Measurements from ENCODE around the gene ZKSCAN8. TPM values are rescaled to one million over a fixed set of nuclear protein-coding genes. Genes with fewer than 3 reads are reported as not detected.

Gene ZKSCAN8
- total and polyA plus RNA-seq, 2 donors (not counting 1 experiment from before 2014, with no cell fraction given) = 10.9 to 52.8 TPM

GRCh38 chr6:28158318-28158717 is 16.6 kb downstream of the ZKSCAN8 start:
- Histone ChIP-seq H3K9me3 (ENCODE audit: control extremely low read depth in 1 of 3, control insufficient read depth in 2 of 3, insufficient read depth in 1 of 3, low read length in 2 of 3) (peaks cover 1 to 9% (median 2%) of the 10 kb centered on the region in 3 donors), H3K27me3 (replicated peaks in 1 of 4; ENCODE audit: control extremely low read depth in 1 of 4, control insufficient read depth in 3 of 4, insufficient read depth in 4 of 4, low read length in 3 of 4) (no peaks in the 10 kb centered on the region), H3K79me2 (ENCODE audit: control insufficient read depth, insufficient read depth, low read length) (no peaks in the 10 kb centered on the region), H2AFZ (ENCODE audit: insufficient read depth, low read depth, low read length, poor library complexity, severe bottlenecking) (no peak overlapping the region), H3K4me3 (ENCODE audit: control extremely low read depth in 1 of 5, extremely low read depth in 1 of 5, insufficient read depth in 1 of 5, low read depth in 2 of 5, low read length in 4 of 5) (no peak overlapping the region), H3K4me2 (replicated peaks; ENCODE audit: low read depth, low read length, poor library complexity, severe bottlenecking) (no peak overlapping the region), H4K20me1 (ENCODE audit: control insufficient read depth, insufficient read depth, low read length, poor library complexity, severe bottlenecking) (no peaks in the 10 kb centered on the region), H3K9ac (ENCODE audit: low read length) (no peak overlapping the region), H3K4me1 (ENCODE audit: control insufficient read depth in 2 of 2, insufficient read depth in 2 of 2, low read length in 2 of 2) (peaks cover 9 to 12% of the 10 kb centered on the region in 2 donors), H3K36me3 (replicated peaks in 1 of 2; ENCODE audit: control extremely low read depth in 1 of 2, control insufficient read depth in 1 of 2, extremely low read depth in 1 of 2, insufficient read depth in 2 of 2, low read length in 1 of 2) (peaks cover 21 to 31% of the 10 kb centered on the region in 2 experiments), H3K27ac (ENCODE audit: low read length in 2 of 2) (no peak overlapping the region)
- ATAC-seq (ENCODE audit: low read depth) (no peak), DNase-seq (no peak)
- H3K27ac Mint-ChIP-seq = no peak overlapping the region
- ChIA-PET CTCF (no interaction called here), POLR2A (no interaction called here)
- H3K4me1 Mint-ChIP-seq = peaks cover 14% of the 10 kb centered on the region
- no peaks in the 10 kb centered on the region for H3K27me3 Mint-ChIP-seq
- intact Hi-C loops (cut with micrococcal nuclease) = no loop called here
- H3K4me3 Mint-ChIP-seq = no peak overlapping the region
- no peaks in the 10 kb centered on the region for H3K9me3 Mint-ChIP-seq (ENCODE audit: insufficient read depth)
- 100% methylated on average over 2 of the region's 3 CpGs for WGBS (ENCODE audit: insufficient coverage)
- TF ChIP-seq, protein P1, sequence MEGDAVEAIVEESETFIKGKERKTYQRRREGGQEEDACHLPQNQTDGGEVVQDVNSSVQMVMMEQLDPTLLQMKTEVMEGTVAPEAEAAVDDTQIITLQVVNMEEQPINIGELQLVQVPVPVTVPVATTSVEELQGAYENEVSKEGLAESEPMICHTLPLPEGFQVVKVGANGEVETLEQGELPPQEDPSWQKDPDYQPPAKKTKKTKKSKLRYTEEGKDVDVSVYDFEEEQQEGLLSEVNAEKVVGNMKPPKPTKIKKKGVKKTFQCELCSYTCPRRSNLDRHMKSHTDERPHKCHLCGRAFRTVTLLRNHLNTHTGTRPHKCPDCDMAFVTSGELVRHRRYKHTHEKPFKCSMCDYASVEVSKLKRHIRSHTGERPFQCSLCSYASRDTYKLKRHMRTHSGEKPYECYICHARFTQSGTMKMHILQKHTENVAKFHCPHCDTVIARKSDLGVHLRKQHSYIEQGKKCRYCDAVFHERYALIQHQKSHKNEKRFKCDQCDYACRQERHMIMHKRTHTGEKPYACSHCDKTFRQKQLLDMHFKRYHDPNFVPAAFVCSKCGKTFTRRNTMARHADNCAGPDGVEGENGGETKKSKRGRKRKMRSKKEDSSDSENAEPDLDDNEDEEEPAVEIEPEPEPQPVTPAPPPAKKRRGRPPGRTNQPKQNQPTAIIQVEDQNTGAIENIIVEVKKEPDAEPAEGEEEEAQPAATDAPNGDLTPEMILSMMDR (IDR thresholded peaks at IDR 0.05) = no peak
- TF ChIP-seq EZH2 (IDR thresholded peaks at IDR 0.05; ENCODE audit: borderline replicate concordance, insufficient read depth, low read depth, low read length, poor library complexity, severe bottlenecking) = no peak

DNA sequence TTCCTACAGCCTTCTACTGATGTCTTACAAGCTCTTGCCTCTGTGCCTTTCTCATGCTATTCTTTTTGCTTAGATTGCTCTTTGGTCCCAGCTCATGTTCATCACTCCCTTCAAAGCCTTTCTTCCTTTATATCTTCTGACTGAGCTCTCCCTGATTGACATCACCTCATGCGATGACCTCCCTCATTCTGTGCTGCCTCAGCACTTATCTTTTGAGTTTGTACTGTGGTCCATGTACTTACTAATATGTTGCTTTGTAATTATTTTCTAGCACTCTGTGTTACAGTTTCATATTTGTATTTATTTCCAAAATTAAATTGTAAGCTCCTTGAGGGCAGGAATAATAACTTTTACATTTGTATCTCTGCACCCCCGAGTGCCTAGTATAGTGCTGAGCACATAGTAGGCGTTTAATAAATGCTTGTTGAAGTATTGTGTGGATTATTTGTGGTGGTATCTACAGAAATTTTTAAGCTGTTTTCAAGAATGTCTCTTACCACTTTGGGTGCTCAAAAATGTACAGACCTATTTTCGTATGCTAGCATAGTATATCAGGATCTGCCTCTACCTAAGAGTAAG is 17.4 kb downstream of the ZKSCAN8 start:
- no peak overlapping the region for H3K27ac ChIP-seq (ENCODE audit: low read length in 2 of 2)
- H3K4me1 Mint-ChIP-seq = peaks cover 14% of the 10 kb centered on the region
- no peaks in the 10 kb centered on the region for H3K9me3 Mint-ChIP-seq (ENCODE audit: insufficient read depth)
- H3K27me3 Mint-ChIP-seq = no peaks in the 10 kb centered on the region
- DNase-seq (no peak), ATAC-seq (ENCODE audit: low read depth) (no peak)
- CTCF ChIA-PET = no interaction called here
- WGBS (ENCODE audit: insufficient coverage) = no CpG with 5 or more reads among the region's 4 CpGs
- H2AFZ ChIP-seq (ENCODE audit: insufficient read depth, low read depth, low read length, poor library complexity, severe bottlenecking) = no peak overlapping the region
- H3K36me3 ChIP-seq (replicated peaks in 1 of 2; ENCODE audit: control extremely low read depth in 1 of 2, control insufficient read depth in 1 of 2, extremely low read depth in 1 of 2, insufficient read depth in 2 of 2, low read length in 1 of 2) = peaks cover 14 to 23% of the 10 kb centered on the region in 2 experiments
- no peak overlapping the region for H3K4me3 ChIP-seq (ENCODE audit: control extremely low read depth in 1 of 5, extremely low read depth in 1 of 5, insufficient read depth in 1 of 5, low read depth in 2 of 5, low read length in 4 of 5)
- intact Hi-C loops (cut with micrococcal nuclease) = no loop called here
- TF ChIP-seq, protein P1 (IDR thresholded peaks at IDR 0.05) = no peak
- TF ChIP-seq EZH2 (IDR thresholded peaks at IDR 0.05; ENCODE audit: borderline replicate concordance, insufficient read depth, low read depth, low read length, poor library complexity, severe bottlenecking) = no peak
- no peak overlapping the region for H3K4me3 Mint-ChIP-seq
- no peaks in the 10 kb centered on the region for H3K27me3 ChIP-seq (replicated peaks in 1 of 4; ENCODE audit: control extremely low read depth in 1 of 4, control insufficient read depth in 3 of 4, insufficient read depth in 4 of 4, low read length in 3 of 4)
- H3K9ac ChIP-seq (ENCODE audit: low read length) = no peak overlapping the region
- H3K27ac Mint-ChIP-seq = no peak overlapping the region
- H3K4me2 ChIP-seq (replicated peaks; ENCODE audit: low read depth, low read length, poor library complexity, severe bottlenecking) = no peak overlapping the region
- peaks cover 0 to 6% (median 0%) of the 10 kb centered on the region in 3 donors for H3K9me3 ChIP-seq (ENCODE audit: control extremely low read depth in 1 of 3, control insufficient read depth in 2 of 3, insufficient read depth in 1 of 3, low read length in 2 of 3)
- no peaks in the 10 kb centered on the region for H4K20me1 ChIP-seq (ENCODE audit: control insufficient read depth, insufficient read depth, low read length, poor library complexity, severe bottlenecking)
- POLR2A ChIA-PET = no interaction called here
- H3K79me2 ChIP-seq (ENCODE audit: control insufficient read depth, insufficient read depth, low read length) = no peaks in the 10 kb centered on the region
- peaks cover 9 to 12% of the 10 kb centered on the region in 2 donors for H3K4me1 ChIP-seq (ENCODE audit: control insufficient read depth in 2 of 2, insufficient read depth in 2 of 2, low read length in 2 of 2)
